Endothelial cell of umbilical vein (primary cell): ENCODE measurements around the gene NAA10.

Source experiments
- CTCF ChIP-seq, 2 donors: IDR thresholded peaks; 1 replicate in 1 of 2; 2 replicates in 1 of 2; pipeline ENCODE4 v1.5.1; 2011; ENCODE audit warnings: low read length in 2 of 2, mild to moderate bottlenecking in 2 of 2, moderate library complexity in 2 of 2, control low read depth in 1 of 2, inconsistent platforms in 1 of 2, low read depth in 1 of 2; ENCODE audit not compliant: insufficient read depth in 1 of 2; ENCODE audit errors: extremely low read depth in 1 of 2
- EZH2 ChIP-seq: IDR thresholded peaks from 2 replicates; pipeline ENCODE4 v1.6.1; 2012; ENCODE audit warnings: borderline replicate concordance, low read depth, mild to moderate bottlenecking, moderate library complexity, low read length, inconsistent platforms; ENCODE audit not compliant: severe bottlenecking
- GATA2 ChIP-seq: IDR thresholded peaks from 2 replicates; pipeline ENCODE4 v1.7.0; 2011; ENCODE audit warnings: low read depth, mild to moderate bottlenecking, moderate library complexity, mixed read lengths, low read length; ENCODE audit not compliant: insufficient read length, insufficient read depth
- JUN ChIP-seq: IDR thresholded peaks from 2 replicates; pipeline ENCODE4 v1.6.1; 2011; ENCODE audit warnings: borderline replicate concordance, low read depth; ENCODE audit not compliant: insufficient read length, insufficient read depth
- POLR2A ChIP-seq: IDR thresholded peaks from 2 replicates; pipeline ENCODE4 v1.6.1; 2012; ENCODE audit warnings: low read depth, mild to moderate bottlenecking, control low read depth, low read length
- POLR2AphosphoS5 ChIP-seq: IDR thresholded peaks from 2 replicates; pipeline ENCODE4 v1.6.1; 2012; ENCODE audit warnings: low read depth, mild to moderate bottlenecking, control low read depth, low read length, moderate library complexity; ENCODE audit not compliant: insufficient read depth

GRCh38 chrX:153968255-153968654 lies 33.4 kb upstream of the NAA10 start:
- TF ChIP-seq POLR2A, result no peak
- TF ChIP-seq JUN, result no peak
- no peak for TF ChIP-seq EZH2
- TF ChIP-seq CTCF (IDR thresholded peaks at IDR 0.05; ENCODE audit: extremely low read depth in 1 of 2, insufficient read depth in 1 of 2, low read depth in 1 of 2, low read length in 2 of 2), result no peak
- TF ChIP-seq POLR2AphosphoS5, result no peak
- no peak for TF ChIP-seq GATA2
